K562 (cell line): ENCODE measurements around the gene HSPA13. TPM values are rescaled to one million over a fixed set of nuclear protein-coding genes. Genes with fewer than 3 reads are reported as not detected.

ENCODE experiments used
- CREB3 ChIP-seq: fragments of 450-650 bp; conservative IDR thresholded peaks from 2 replicates; pipeline ENCODE4 v1.6.1; 2016; ENCODE audit warnings: missing genetic modification characterization, low read depth, mild to moderate bottlenecking, missing compliant biosample characterization, moderate library complexity
- EHMT2 ChIP-seq: fragments of 450-650 bp; IDR thresholded peaks from 2 replicates; pipeline ENCODE4 v1.6.1; 2018; ENCODE audit warnings: antibody characterized with exemption
- FOSL1 ChIP-seq: fragments of 200-800 bp; sonication (Bioruptor generic); conservative IDR thresholded peaks from 2 replicates; pipeline ENCODE4 v1.6.1; 2016; ENCODE audit warnings: missing genetic modification characterization, missing compliant biosample characterization
- GABPA ChIP-seq: fragments of 200-800 bp; sonication (Bioruptor generic); conservative IDR thresholded peaks from 2 replicates; pipeline ENCODE4 v1.6.1; 2016; ENCODE audit warnings: low read depth, missing genetic modification characterization, missing compliant biosample characterization
- GABPB1 ChIP-seq: sonication (generic); formaldehyde crosslinking; IDR thresholded peaks from 2 replicates; pipeline ENCODE4 v1.8.0; 2022; ENCODE audit warnings: mild to moderate bottlenecking, missing genetic modification reagents
- GATAD2A ChIP-seq: fragments of 450-650 bp; IDR thresholded peaks from 2 replicates; pipeline ENCODE4 v1.6.1; 2017
- NFRKB ChIP-seq: fragments of 450-650 bp; IDR thresholded peaks from 2 replicates; pipeline ENCODE4 v1.6.1; 2016; ENCODE audit warnings: low read depth
- POLR2A ChIP-seq: fragments of 450-650 bp; conservative IDR thresholded peaks from 2 replicates; pipeline ENCODE4 v1.6.1; 2016
- RBBP5 ChIP-seq: fragments of 200-600 bp; sonication (generic); IDR thresholded peaks from 2 replicates; pipeline ENCODE4 v1.6.1; 2012; ENCODE audit warnings: borderline replicate concordance, mild to moderate bottlenecking, low read length, control low read depth, inconsistent platforms; ENCODE audit not compliant: insufficient read depth, poor library complexity, severe bottlenecking
- RREB1 ChIP-seq: fragments of 250-450 bp; sonication (Bioruptor Pico); IDR thresholded peaks from 2 replicates; pipeline ENCODE4 v1.4.0; 2020
- TBP ChIP-seq: optimal IDR thresholded peaks from 2 replicates; pipeline ENCODE3; 2011; ENCODE audit warnings: low read depth, low read length, improper control_type of control experiment
- THRB ChIP-seq: fragments of 450-650 bp; formaldehyde crosslinking; conservative IDR thresholded peaks from 2 replicates; pipeline ENCODE4 v1.4.0; 2022; ENCODE audit warnings: mild to moderate bottlenecking, missing genetic modification characterization
- ZFX ChIP-seq: sonication (generic); formaldehyde crosslinking; IDR thresholded peaks from 2 replicates; pipeline ENCODE4 v1.8.0; 2022; ENCODE audit warnings: mild to moderate bottlenecking, missing genetic modification reagents, moderate library complexity
- ZNF445 ChIP-seq: fragments of 250-450 bp; sonication (Bioruptor Pico); IDR thresholded peaks from 2 replicates; pipeline ENCODE4 v1.4.0; 2020; ENCODE audit warnings: low read depth, mild to moderate bottlenecking, moderate library complexity
- ZNF75A ChIP-seq: fragments of 450-650 bp; formaldehyde crosslinking; IDR thresholded peaks from 2 replicates; pipeline ENCODE4 v1.4.0; 2020; ENCODE audit warnings: mild to moderate bottlenecking
- polyA plus RNA-seq, 8 experiments: library from polyadenylated mRNA; depleted of rRNA in 4 of 8; stranded (reverse) in 5 of 8; unstranded in 3 of 8; fragments of >200 nt; fragmentation: Nextera tagmentation in 2 of 8; fragmentation: Illumina TruSeq in 1 of 8; extraction: Ambion mirVana in 2 of 8; extraction: Trizol in 1 of 8; gene quantifications; 2 replicates each; pipeline versions ENCODE4 v1.2.1 to v1.2.3, GENCODE V29; 2011 to 2014; ENCODE audit warnings: inconsistent platforms in 1 of 8, missing spikeins in 1 of 8
- total RNA-seq, 7 experiments: library from RNA; depleted of rRNA in 6 of 7; stranded (reverse); fragments of >200 nt in 6 of 7; fragmentation: Illumina TruSeq in 2 of 7; extraction: Trizol in 2 of 7; gene quantifications; 2 replicates each; pipeline versions ENCODE4 v1.2.1 to v1.2.3, GENCODE V29; 2011 to 2021; ENCODE audit warnings: low replicate concordance in 1 of 7
- TF ChIP-seq, protein P1 (sequence below): fragments of 450-650 bp; conservative IDR thresholded peaks from 2 replicates; pipeline ENCODE4 v1.6.1; 2016; ENCODE audit warnings: missing genetic modification characterization, low read depth, mild to moderate bottlenecking, control low read depth, missing compliant biosample characterization

Gene HSPA13
- total and polyA plus RNA-seq, 9 of the 15 experiments (the other 6 are each of a cell fraction or from before 2014, with no cell fraction given), result 12.5 to 28.8 (median 23.9) TPM

GRCh38 chr21:14383596-14384180 lies 742 bp upstream of the HSPA13 start (continued):
- 0 out of 2 replicates have a peak, but pooled peaks have one; percentile 31 for TF ChIP-seq CREB3
- TF ChIP-seq RBBP5, result peak; percentile 43
- peak; percentile 94 for TF ChIP-seq NFRKB
- TF ChIP-seq, protein P1, sequence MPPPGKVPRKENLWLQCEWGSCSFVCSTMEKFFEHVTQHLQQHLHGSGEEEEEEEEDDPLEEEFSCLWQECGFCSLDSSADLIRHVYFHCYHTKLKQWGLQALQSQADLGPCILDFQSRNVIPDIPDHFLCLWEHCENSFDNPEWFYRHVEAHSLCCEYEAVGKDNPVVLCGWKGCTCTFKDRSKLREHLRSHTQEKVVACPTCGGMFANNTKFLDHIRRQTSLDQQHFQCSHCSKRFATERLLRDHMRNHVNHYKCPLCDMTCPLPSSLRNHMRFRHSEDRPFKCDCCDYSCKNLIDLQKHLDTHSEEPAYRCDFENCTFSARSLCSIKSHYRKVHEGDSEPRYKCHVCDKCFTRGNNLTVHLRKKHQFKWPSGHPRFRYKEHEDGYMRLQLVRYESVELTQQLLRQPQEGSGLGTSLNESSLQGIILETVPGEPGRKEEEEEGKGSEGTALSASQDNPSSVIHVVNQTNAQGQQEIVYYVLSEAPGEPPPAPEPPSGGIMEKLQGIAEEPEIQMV (tag), result 0 out of 2 replicates have a peak, but pooled peaks have one; percentile 39
- TF ChIP-seq ZNF75A (CRISPR knock-in tag), result 0 out of 2 replicates have a peak, but pooled peaks have one; percentile 46
- peak; percentile 69 for TF ChIP-seq ZFX (CRISPR knock-in tag)
- TF ChIP-seq ZNF445, result 0 out of 2 replicates have a peak, but pooled peaks have one; percentile 12
- peak; percentile 5; the same call in 1 of the 2 replicates for TF ChIP-seq GABPB1 (CRISPR knock-in tag)
- TF ChIP-seq GATAD2A, result no peak
- no peak for TF ChIP-seq TBP
- peak; percentile 11; the same call in 1 of the 2 replicates for TF ChIP-seq POLR2A
- TF ChIP-seq FOSL1 (tag), result no peak; the same call in 1 of the 2 replicates
- TF ChIP-seq RREB1, result 0 out of 2 replicates have a peak, but pooled peaks have one; percentile 30
- TF ChIP-seq THRB (CRISPR knock-in tag), result peak; percentile 57; the same call in 1 of the 2 replicates
- TF ChIP-seq GABPA (tag), result peak; percentile 50; the same call in 1 of the 2 replicates
- no peak for TF ChIP-seq EHMT2
